Measurements from ENCODE around the gene FMNL2.

FMNL2 gene

DNA sequence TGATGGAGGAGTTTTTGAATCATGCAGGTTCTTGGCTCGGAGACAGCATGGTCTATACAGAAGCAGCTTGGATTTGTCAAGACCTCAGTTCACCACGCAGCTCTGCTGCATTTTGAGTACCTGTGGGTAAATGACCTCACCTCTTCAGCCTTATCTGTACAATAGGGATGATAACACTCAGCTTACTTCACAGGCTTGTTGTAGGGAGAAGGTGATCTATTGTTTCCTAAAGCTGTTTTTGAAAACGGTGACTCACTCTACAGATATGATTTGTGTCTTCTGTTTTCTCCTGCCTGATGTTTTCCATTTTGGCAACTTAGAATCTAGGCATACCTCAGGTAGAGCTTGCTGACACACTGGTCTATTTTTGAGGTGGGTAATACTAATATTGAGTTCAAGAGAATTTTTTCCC, 80.3 kb downstream of the FMNL2 start (continued):
- TF ChIP-seq, protein P1, sequence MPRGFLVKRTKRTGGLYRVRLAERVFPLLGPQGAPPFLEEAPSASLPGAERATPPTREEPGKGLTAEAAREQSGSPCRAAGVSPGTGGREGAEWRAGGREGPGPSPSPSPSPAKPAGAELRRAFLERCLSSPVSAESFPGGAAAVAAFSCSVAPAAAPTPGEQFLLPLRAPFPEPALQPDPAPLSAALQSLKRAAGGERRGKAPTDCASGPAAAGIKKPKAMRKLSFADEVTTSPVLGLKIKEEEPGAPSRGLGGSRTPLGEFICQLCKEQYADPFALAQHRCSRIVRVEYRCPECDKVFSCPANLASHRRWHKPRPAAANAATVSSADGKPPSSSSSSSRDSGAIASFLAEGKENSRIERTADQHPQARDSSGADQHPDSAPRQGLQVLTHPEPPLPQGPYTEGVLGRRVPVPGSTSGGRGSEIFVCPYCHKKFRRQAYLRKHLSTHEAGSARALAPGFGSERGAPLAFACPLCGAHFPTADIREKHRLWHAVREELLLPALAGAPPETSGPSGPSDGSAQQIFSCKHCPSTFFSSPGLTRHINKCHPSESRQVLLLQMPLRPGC (tag by site-specific recombination; IDR thresholded peaks at IDR 0.05), result peak; percentile 40; the same call in 1 of the 2 replicates
- TF ChIP-seq SP3 (tag by site-specific recombination; IDR thresholded peaks at IDR 0.05) (0 out of 2 replicates have a peak, but pooled peaks have one; percentile 18), ZNF660 (tag by site-specific recombination; IDR thresholded peaks at IDR 0.05) (peak; percentile 41; the same call in 1 of the 2 replicates), ZNF394 (tag by site-specific recombination; IDR thresholded peaks at IDR 0.05; ENCODE audit: borderline replicate concordance) (peak; percentile 54; the same call in 1 of the 2 replicates), KLF8 (tag by site-specific recombination; IDR thresholded peaks at IDR 0.05) (peak; percentile 73), ZNF24 (tag by site-specific recombination; IDR thresholded peaks at IDR 0.05) (peak; percentile 55; the same call in 1 of the 2 replicates), ZNF514 (tag by site-specific recombination; IDR thresholded peaks at IDR 0.05) (no peak), SP7 (tag by site-specific recombination; IDR thresholded peaks at IDR 0.05) (peak; percentile 76), ZXDB (tag by site-specific recombination; IDR thresholded peaks at IDR 0.05) (peak; percentile 67; the same call in 1 of the 2 replicates), ZNF843 (tag by site-specific recombination; IDR thresholded peaks at IDR 0.05) (peak; percentile 65), SCRT1 (tag by site-specific recombination; IDR thresholded peaks at IDR 0.05; ENCODE audit: borderline replicate concordance) (peak; percentile 67; the same call in 1 of the 2 replicates), ZSCAN23 (tag by site-specific recombination; IDR thresholded peaks at IDR 0.05) (peak; percentile 41; the same call in 1 of the 2 replicates), ZNF473 (tag by site-specific recombination; IDR thresholded peaks at IDR 0.05) (no peak), ZNF146 (tag by site-specific recombination; IDR thresholded peaks at IDR 0.05) (no peak), PRDM1 (tag by site-specific recombination; IDR thresholded peaks at IDR 0.05) (peak; percentile 88), OSR2 (tag by site-specific recombination; IDR thresholded peaks at IDR 0.05) (peak; percentile 80), ZNF768 (tag by site-specific recombination; IDR thresholded peaks at IDR 0.05) (no peak), ZNF629 (tag by site-specific recombination; IDR thresholded peaks at IDR 0.05) (peak; percentile 88)
- TF ChIP-seq, protein P2, sequence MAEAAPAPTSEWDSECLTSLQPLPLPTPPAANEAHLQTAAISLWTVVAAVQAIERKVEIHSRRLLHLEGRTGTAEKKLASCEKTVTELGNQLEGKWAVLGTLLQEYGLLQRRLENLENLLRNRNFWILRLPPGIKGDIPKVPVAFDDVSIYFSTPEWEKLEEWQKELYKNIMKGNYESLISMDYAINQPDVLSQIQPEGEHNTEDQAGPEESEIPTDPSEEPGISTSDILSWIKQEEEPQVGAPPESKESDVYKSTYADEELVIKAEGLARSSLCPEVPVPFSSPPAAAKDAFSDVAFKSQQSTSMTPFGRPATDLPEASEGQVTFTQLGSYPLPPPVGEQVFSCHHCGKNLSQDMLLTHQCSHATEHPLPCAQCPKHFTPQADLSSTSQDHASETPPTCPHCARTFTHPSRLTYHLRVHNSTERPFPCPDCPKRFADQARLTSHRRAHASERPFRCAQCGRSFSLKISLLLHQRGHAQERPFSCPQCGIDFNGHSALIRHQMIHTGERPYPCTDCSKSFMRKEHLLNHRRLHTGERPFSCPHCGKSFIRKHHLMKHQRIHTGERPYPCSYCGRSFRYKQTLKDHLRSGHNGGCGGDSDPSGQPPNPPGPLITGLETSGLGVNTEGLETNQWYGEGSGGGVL (tag by site-specific recombination; IDR thresholded peaks at IDR 0.05), result peak; percentile 40
- TF ChIP-seq, protein P3, sequence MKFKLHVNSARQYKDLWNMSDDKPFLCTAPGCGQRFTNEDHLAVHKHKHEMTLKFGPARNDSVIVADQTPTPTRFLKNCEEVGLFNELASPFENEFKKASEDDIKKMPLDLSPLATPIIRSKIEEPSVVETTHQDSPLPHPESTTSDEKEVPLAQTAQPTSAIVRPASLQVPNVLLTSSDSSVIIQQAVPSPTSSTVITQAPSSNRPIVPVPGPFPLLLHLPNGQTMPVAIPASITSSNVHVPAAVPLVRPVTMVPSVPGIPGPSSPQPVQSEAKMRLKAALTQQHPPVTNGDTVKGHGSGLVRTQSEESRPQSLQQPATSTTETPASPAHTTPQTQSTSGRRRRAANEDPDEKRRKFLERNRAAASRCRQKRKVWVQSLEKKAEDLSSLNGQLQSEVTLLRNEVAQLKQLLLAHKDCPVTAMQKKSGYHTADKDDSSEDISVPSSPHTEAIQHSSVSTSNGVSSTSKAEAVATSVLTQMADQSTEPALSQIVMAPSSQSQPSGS (tag by site-specific recombination; IDR thresholded peaks at IDR 0.05; ENCODE audit: low read depth), result peak; percentile 43; the same call in 1 of the 2 replicates
- TF ChIP-seq, protein P4, sequence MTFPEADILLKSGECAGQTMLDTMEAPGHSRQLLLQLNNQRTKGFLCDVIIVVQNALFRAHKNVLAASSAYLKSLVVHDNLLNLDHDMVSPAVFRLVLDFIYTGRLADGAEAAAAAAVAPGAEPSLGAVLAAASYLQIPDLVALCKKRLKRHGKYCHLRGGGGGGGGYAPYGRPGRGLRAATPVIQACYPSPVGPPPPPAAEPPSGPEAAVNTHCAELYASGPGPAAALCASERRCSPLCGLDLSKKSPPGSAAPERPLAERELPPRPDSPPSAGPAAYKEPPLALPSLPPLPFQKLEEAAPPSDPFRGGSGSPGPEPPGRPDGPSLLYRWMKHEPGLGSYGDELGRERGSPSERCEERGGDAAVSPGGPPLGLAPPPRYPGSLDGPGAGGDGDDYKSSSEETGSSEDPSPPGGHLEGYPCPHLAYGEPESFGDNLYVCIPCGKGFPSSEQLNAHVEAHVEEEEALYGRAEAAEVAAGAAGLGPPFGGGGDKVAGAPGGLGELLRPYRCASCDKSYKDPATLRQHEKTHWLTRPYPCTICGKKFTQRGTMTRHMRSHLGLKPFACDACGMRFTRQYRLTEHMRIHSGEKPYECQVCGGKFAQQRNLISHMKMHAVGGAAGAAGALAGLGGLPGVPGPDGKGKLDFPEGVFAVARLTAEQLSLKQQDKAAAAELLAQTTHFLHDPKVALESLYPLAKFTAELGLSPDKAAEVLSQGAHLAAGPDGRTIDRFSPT (tag by site-specific recombination; IDR thresholded peaks at IDR 0.05), result peak; percentile 59
- TF ChIP-seq, protein P5, sequence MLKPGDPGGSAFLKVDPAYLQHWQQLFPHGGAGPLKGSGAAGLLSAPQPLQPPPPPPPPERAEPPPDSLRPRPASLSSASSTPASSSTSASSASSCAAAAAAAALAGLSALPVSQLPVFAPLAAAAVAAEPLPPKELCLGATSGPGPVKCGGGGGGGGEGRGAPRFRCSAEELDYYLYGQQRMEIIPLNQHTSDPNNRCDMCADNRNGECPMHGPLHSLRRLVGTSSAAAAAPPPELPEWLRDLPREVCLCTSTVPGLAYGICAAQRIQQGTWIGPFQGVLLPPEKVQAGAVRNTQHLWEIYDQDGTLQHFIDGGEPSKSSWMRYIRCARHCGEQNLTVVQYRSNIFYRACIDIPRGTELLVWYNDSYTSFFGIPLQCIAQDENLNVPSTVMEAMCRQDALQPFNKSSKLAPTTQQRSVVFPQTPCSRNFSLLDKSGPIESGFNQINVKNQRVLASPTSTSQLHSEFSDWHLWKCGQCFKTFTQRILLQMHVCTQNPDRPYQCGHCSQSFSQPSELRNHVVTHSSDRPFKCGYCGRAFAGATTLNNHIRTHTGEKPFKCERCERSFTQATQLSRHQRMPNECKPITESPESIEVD (tag by site-specific recombination; IDR thresholded peaks at IDR 0.05), result peak; percentile 47
- TF ChIP-seq, protein P6, sequence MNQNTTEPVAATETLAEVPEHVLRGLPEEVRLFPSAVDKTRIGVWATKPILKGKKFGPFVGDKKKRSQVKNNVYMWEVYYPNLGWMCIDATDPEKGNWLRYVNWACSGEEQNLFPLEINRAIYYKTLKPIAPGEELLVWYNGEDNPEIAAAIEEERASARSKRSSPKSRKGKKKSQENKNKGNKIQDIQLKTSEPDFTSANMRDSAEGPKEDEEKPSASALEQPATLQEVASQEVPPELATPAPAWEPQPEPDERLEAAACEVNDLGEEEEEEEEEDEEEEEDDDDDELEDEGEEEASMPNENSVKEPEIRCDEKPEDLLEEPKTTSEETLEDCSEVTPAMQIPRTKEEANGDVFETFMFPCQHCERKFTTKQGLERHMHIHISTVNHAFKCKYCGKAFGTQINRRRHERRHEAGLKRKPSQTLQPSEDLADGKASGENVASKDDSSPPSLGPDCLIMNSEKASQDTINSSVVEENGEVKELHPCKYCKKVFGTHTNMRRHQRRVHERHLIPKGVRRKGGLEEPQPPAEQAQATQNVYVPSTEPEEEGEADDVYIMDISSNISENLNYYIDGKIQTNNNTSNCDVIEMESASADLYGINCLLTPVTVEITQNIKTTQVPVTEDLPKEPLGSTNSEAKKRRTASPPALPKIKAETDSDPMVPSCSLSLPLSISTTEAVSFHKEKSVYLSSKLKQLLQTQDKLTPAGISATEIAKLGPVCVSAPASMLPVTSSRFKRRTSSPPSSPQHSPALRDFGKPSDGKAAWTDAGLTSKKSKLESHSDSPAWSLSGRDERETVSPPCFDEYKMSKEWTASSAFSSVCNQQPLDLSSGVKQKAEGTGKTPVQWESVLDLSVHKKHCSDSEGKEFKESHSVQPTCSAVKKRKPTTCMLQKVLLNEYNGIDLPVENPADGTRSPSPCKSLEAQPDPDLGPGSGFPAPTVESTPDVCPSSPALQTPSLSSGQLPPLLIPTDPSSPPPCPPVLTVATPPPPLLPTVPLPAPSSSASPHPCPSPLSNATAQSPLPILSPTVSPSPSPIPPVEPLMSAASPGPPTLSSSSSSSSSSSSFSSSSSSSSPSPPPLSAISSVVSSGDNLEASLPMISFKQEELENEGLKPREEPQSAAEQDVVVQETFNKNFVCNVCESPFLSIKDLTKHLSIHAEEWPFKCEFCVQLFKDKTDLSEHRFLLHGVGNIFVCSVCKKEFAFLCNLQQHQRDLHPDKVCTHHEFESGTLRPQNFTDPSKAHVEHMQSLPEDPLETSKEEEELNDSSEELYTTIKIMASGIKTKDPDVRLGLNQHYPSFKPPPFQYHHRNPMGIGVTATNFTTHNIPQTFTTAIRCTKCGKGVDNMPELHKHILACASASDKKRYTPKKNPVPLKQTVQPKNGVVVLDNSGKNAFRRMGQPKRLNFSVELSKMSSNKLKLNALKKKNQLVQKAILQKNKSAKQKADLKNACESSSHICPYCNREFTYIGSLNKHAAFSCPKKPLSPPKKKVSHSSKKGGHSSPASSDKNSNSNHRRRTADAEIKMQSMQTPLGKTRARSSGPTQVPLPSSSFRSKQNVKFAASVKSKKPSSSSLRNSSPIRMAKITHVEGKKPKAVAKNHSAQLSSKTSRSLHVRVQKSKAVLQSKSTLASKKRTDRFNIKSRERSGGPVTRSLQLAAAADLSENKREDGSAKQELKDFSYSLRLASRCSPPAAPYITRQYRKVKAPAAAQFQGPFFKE (tag by site-specific recombination; IDR thresholded peaks at IDR 0.05; ENCODE audit: borderline replicate concordance), result no peak

Data from HEK293 (cell line).